ENCODE data around the gene HOATZ.

The HOATZ gene

DNA sequence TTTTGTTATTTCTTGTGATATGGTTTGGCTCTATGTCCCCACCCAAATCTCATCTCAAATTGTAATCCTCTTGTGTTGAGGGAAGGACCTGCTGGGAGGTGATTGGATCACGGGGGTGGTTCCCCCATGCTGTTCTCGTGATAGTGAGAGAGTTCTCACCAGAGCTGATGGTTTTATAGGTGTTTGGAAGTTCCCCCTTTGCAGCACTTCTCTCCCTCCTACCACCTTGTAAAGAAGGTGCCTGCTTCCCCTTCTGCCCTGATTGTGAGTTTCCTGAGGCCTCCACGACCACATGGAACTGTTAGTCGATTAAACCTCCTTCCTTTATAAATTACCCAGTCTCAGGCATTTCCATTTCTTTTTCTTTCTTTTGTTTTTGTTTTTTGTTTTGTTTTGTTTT is 63.2 kb downstream of the HOATZ start:
- no peak for DNase-seq (ENCODE audit: low read depth)
- H3K4me3 ChIP-seq (ENCODE audit: low read length), result no peak overlapping the region
- TF ChIP-seq, protein P1, sequence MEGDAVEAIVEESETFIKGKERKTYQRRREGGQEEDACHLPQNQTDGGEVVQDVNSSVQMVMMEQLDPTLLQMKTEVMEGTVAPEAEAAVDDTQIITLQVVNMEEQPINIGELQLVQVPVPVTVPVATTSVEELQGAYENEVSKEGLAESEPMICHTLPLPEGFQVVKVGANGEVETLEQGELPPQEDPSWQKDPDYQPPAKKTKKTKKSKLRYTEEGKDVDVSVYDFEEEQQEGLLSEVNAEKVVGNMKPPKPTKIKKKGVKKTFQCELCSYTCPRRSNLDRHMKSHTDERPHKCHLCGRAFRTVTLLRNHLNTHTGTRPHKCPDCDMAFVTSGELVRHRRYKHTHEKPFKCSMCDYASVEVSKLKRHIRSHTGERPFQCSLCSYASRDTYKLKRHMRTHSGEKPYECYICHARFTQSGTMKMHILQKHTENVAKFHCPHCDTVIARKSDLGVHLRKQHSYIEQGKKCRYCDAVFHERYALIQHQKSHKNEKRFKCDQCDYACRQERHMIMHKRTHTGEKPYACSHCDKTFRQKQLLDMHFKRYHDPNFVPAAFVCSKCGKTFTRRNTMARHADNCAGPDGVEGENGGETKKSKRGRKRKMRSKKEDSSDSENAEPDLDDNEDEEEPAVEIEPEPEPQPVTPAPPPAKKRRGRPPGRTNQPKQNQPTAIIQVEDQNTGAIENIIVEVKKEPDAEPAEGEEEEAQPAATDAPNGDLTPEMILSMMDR (IDR thresholded peaks at IDR 0.05; ENCODE audit: insufficient read depth, low read depth, low read length, missing control alignments), result no peak

DNA sequence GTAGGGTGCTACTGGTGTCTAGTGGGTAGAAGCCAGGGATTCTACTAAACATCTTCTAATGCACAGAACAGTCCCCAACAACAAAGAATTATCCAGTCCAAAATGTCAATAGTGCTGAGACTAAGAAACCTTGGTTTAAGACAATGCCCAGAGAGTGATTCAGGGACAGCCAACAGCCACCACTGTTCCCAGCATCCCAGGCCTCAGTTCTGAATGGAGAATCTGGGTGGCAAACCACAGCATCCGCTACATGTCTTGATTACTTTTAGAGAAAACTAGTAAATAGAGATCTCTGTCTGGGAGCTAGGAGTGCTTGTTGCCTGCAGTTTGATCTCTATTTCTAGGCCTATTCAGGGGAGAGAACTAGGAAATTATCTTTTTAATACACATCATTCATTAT is 66.8 kb downstream of the HOATZ start:
- DNase-seq (ENCODE audit: low read depth), result no peak
- H3K4me3 ChIP-seq (ENCODE audit: low read length), result no peak overlapping the region
- TF ChIP-seq, protein P1 (IDR thresholded peaks at IDR 0.05; ENCODE audit: insufficient read depth, low read depth, low read length, missing control alignments), result no peak

DNA sequence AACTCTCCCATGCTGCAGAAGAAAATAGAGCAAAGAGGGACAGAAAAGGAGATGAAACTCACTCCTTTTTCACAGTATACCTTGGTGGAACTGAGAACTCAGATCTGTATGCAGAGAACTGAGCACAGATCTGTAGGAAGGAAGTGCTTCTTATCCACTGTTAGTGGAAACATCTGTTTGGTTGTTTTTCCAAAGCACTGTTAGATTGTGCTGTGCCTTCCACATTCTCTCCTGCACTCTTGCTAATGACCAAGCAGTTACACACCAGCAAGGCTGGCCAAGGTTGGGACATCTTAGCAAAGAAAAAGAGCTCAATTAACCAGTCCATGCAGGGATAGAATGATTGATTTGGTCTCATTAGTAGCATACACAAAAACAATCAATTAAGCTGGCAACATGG is 67.6 kb downstream of the HOATZ start:
- TF ChIP-seq, protein P1 (IDR thresholded peaks at IDR 0.05; ENCODE audit: insufficient read depth, low read depth, low read length, missing control alignments), result no peak
- H3K4me3 ChIP-seq (ENCODE audit: low read length), result no peak overlapping the region
- no peak for DNase-seq (ENCODE audit: low read depth)

DNA sequence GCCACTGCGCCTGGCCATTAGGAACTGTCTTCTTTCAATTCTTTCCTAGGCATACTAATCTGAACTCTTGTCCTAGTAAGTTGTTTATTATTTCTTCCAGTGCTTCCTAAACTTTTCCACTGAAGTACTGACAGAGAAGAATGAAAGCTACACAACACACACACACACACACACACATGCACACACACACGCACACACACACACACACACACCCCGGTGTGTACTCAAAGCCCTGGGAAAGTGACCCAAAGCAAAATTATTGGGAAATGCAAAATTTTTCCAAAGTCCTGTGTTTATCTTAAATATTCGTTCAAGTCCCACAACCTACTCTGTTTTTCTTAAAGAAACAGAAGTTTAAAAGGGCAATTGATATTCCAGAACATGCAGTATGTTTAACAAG is 68.3 kb downstream of the HOATZ start:
- H3K4me3 ChIP-seq (ENCODE audit: low read length), result no peak overlapping the region
- no peak for DNase-seq (ENCODE audit: low read depth)
- TF ChIP-seq, protein P1 (IDR thresholded peaks at IDR 0.05; ENCODE audit: insufficient read depth, low read depth, low read length, missing control alignments), result no peak

DNA sequence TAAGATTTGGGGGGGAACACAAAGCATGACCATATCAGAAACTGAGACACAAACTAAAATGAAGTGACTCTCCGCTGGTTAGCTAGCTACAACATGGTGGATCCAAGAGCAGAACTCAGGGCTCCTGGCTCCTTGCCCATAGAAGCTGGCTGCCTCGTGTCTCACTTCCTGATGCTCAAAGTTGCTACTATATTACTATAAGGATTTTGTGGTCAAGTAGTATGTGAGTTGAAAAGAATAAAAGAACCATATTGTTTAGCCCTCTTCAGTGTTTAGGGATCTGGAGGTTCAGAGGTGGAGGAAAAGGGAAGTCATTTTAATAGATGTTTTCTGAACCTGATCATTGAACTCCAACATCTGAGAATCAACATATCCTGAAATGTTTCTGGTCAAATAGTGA is 70.8 kb downstream of the HOATZ start:
- TF ChIP-seq, protein P1 (IDR thresholded peaks at IDR 0.05; ENCODE audit: insufficient read depth, low read depth, low read length, missing control alignments), result no peak
- H3K4me3 ChIP-seq (ENCODE audit: low read length), result no peak overlapping the region
- peak; percentile 37 for DNase-seq (ENCODE audit: low read depth)

DNA sequence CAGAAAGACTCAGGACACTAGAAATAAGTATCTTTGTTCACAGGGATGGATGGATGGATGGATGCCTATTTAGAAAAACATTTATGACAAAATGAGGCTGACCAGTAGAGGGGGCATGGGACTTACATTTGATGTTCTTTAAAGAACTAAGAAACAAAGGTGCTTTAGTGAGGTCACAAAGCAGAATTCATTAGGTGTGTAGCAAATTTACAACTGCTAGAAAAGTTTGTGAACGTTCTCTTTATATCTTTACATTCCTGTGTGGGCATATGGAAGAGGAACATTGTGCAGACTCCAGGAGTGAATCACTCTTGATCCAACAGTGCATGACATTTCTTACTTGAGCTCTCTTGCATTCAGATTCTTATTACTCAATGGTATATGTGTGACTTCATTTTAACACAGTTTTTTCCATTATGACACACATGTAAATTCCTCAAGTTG is 71.8 kb downstream of the HOATZ start:
- no peak overlapping the region for H3K4me3 ChIP-seq (ENCODE audit: low read length)
- TF ChIP-seq, protein P1 (IDR thresholded peaks at IDR 0.05; ENCODE audit: insufficient read depth, low read depth, low read length, missing control alignments), result peak; percentile 70
- peak; percentile 66 for DNase-seq (ENCODE audit: low read depth)
